ENCODE results near the gene BTD. TPM values are rescaled to one million over a fixed set of nuclear protein-coding genes. Genes with fewer than 3 reads are reported as not detected.

The BTD gene
- total and polyA plus RNA-seq, 12 donors: 9.9 to 148 (median 58.3) TPM

DNA sequence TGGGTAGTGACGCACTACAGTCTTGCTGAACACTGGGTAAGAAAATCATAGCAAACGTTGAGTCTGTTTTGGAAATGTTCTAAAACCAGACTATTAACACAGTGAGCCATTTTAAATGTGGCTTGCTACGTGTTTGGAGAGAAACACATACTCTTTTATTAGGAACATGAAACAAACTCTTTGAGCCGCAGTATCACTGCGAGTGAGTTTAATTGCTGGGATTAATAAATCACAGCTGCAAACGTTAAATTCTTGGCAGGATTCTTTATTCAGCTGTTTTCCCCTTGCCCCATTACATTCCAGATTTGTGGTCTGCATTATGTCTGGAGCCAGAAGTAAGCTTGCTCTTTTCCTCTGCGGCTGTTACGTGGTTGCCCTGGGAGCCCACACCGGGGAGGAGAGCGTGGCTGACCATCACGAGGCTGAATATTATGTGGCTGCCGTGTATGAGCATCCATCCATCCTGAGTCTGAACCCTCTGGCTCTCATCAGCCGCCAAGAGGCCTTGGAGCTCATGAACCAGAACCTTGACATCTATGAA is 33.6 kb downstream of the BTD start:
- peaks cover 34 to 45% of the 10 kb centered on the region in 2 donors for H3K4me1 ChIP-seq (replicated peaks in 1 of 2)
- intact Hi-C loops (cut with DNase I): loop anchor here in 1 of 2 donors (10.0 kb wide), 1 partner anchor 610 kb away; no protein-coding TSS in a partner anchor
- H3K9me3 ChIP-seq (replicated peaks in 1 of 3): no peaks in the 10 kb centered on the region
- DNase-seq: peak in 6 of 7 donors; percentile 33 to 75 (median 56)
- TF ChIP-seq POLR2A (IDR thresholded peaks at IDR 0.05): no peak
- TF ChIP-seq, protein P1, sequence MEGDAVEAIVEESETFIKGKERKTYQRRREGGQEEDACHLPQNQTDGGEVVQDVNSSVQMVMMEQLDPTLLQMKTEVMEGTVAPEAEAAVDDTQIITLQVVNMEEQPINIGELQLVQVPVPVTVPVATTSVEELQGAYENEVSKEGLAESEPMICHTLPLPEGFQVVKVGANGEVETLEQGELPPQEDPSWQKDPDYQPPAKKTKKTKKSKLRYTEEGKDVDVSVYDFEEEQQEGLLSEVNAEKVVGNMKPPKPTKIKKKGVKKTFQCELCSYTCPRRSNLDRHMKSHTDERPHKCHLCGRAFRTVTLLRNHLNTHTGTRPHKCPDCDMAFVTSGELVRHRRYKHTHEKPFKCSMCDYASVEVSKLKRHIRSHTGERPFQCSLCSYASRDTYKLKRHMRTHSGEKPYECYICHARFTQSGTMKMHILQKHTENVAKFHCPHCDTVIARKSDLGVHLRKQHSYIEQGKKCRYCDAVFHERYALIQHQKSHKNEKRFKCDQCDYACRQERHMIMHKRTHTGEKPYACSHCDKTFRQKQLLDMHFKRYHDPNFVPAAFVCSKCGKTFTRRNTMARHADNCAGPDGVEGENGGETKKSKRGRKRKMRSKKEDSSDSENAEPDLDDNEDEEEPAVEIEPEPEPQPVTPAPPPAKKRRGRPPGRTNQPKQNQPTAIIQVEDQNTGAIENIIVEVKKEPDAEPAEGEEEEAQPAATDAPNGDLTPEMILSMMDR (IDR thresholded peaks at IDR 0.05): no peak
- H3K36me3 ChIP-seq (replicated peaks in 1 of 2): no peaks in the 10 kb centered on the region
- 37 to 41% (median 40%) methylated on average over 10 to 13 of the region's 13 CpGs for WGBS, 4 donors
- peak overlapping the region in 1 of 4 donors; percentile 7 for H3K4me3 ChIP-seq
- no peaks in the 10 kb centered on the region for H3K27me3 ChIP-seq
- peak overlapping the region in 4 of 5 donors; percentile 57 to 76 (median 69) for H3K27ac ChIP-seq

DNA sequence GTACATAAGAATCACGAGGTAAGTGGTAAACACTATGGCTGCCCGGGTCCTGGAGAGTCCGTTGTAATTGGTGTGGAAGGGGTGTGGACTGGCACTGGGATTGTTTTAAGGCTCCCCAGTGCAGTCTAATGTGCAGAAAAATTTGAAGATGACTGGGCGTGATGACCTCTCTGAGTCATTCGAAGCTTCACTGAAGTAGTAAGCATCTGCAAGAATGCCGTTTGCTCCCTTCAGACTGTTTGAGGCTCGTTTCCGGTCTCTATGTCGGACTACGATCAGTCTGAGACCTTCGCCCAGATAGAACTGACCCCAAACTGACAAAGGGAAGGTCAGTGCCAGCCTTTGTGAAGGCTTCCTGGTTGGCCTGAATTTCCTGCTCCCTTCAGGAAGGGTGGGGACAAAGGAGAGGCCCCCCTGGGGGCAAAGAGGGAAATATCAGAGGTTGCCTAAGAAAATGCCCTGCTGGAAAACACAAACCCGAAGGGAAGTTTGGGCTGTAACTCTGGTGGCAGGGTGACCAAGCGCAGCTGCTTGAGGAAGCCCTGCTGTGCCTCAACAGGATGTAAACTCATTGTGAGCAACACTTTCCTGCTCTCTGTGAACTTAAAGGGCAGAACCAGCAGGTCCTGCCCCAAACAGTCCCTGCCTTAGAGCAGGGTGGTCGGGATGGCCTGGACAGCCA is 34.6 kb downstream of the BTD start:
- H3K4me1 ChIP-seq (replicated peaks in 1 of 2): peaks cover 34 to 35% of the 10 kb centered on the region in 2 donors
- peak in 5 of 7 donors; percentile 44 to 69 (median 54) for DNase-seq
- WGBS, 4 donors: 55 to 58% (median 56%) methylated on average over 14 of the region's 14 CpGs

DNA sequence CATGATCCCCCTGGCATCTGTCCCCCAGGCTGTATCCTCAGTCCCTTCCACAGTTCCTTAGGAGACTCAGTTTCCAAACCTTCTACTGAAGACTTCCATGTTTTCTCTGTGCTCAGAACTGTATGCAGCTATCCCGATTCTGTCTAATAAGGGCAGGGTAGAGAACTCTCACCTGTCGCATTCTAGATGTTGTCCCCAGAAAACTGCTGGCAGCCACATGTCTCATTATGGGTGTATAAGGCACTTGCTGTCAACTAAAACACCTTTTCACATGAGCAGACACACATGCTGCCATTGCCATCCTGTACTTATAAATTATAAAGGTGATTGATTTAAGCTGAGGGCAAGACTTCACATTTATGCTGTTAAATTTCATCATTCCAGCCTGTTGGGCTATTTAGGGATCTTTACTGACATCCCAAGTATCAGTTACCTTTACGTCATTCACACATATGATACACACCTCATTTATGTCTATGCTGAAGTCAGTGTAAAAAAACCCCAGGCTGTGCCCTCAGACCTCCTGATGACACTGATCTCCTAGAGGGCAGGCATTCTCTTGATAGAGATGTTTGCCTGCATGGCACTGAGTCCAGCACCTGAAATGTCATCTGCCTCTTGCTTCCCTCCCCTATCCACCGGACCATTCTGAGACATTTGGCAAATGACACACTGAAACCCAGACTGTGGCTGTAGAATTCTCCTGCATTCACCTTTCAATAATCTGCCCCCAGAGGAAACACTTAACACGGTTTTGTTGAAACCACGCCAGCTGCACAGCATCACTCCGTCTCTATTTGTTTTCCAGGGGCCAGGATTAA is 35.8 kb downstream of the BTD start:
- 80 to 86% (median 82%) methylated on average over 7 of the region's 7 CpGs for WGBS, 4 donors
- Histone ChIP-seq H3K9me3 (replicated peaks in 1 of 3) (no peaks in the 10 kb centered on the region), H3K36me3 (replicated peaks in 1 of 2) (no peaks in the 10 kb centered on the region), H3K27ac (peak overlapping the region in 1 of 5 donors; percentile 35), H3K27me3 (no peaks in the 10 kb centered on the region), H3K4me3 (no peak overlapping the region), H3K4me1 (replicated peaks in 1 of 2) (peaks cover 32 to 34% of the 10 kb centered on the region in 2 donors)
- TF ChIP-seq, protein P1 (IDR thresholded peaks at IDR 0.05): no peak
- TF ChIP-seq POLR2A (IDR thresholded peaks at IDR 0.05): no peak
- intact Hi-C loops (cut with DNase I): loop anchor here in 1 of 2 donors (10.0 kb wide), 1 partner anchor 607 kb away; no protein-coding TSS in a partner anchor
- DNase-seq: no peak

More for the DNA sequence above, 34.6 kb downstream of the BTD start:
- no peaks in the 10 kb centered on the region for H3K27me3 ChIP-seq
- no peaks in the 10 kb centered on the region for H3K36me3 ChIP-seq (replicated peaks in 1 of 2)
- TF ChIP-seq, protein P1 (IDR thresholded peaks at IDR 0.05): no peak
- no peak for TF ChIP-seq POLR2A (IDR thresholded peaks at IDR 0.05)
- intact Hi-C loops (cut with DNase I): loop anchor here in 1 of 2 donors (10.0 kb wide), 1 partner anchor 609 kb away; no protein-coding TSS in a partner anchor
- H3K9me3 ChIP-seq (replicated peaks in 1 of 3): no peaks in the 10 kb centered on the region
- peak overlapping the region in 3 of 5 donors; percentile 63 to 76 (median 75) for H3K27ac ChIP-seq
- no peak overlapping the region for H3K4me3 ChIP-seq

Measured in adrenal gland (tissue), 12 donors.